Progenitor cell of endocrine pancreas (in vitro differentiated cells): ENCODE measurements around the gene NPB. TPM values are rescaled to one million over a fixed set of nuclear protein-coding genes. Genes with fewer than 3 reads are reported as not detected.

ENCODE experiments used
- DNase-seq: peaks from one replicate; pipeline ENCODE4 v3.0.0; 2021; ENCODE audit warnings: low spot score; ENCODE audit not compliant: unreplicated experiment
- H3K27ac Mint-ChIP-seq: 2 replicates; pipeline ENCODE4 v1.8.0; 2021; ENCODE audit warnings: mild to moderate bottlenecking, moderate library complexity, mixed read lengths
- H3K27me3 Mint-ChIP-seq: 2 replicates; pipeline ENCODE4 v1.8.0; 2021; ENCODE audit warnings: mixed read lengths
- H3K36me3 Mint-ChIP-seq: 2 replicates; pipeline ENCODE4 v1.8.0; 2022; ENCODE audit warnings: mixed read lengths; ENCODE audit not compliant: insufficient read depth
- H3K4me1 Mint-ChIP-seq: 2 replicates; pipeline ENCODE4 v1.8.0; 2021; ENCODE audit warnings: low read depth, mixed read lengths
- H3K4me3 Mint-ChIP-seq: 2 replicates; pipeline ENCODE4 v1.8.0; 2021; ENCODE audit warnings: low read depth, mild to moderate bottlenecking, moderate library complexity, mixed read lengths
- H3K9me3 Mint-ChIP-seq: 2 replicates; pipeline ENCODE4 v1.8.0; 2021; ENCODE audit warnings: low read depth, mixed read lengths
- CTCF ChIP-seq: fragments of 200-600 bp; sonication (generic); IDR thresholded peaks from one replicate; pipeline ENCODE4 v1.5.0; 2021; ENCODE audit warnings: antibody characterized with exemption, mild to moderate bottlenecking; ENCODE audit not compliant: unreplicated experiment
- long read RNA-seq: library from polyadenylated mRNA; unstranded; transcript quantifications from one replicate; pipeline ENCODE4 v2.0.0, GENCODE V29; 2020
- total RNA-seq: library from RNA; stranded (reverse); gene quantifications from 2 replicates; pipeline ENCODE4 v1.2.1, GENCODE V29; 2021

Gene NPB
- total RNA-seq = 0.78 and 1.7 TPM in 2 replicates
- long read RNA-seq = 0 reads

- no peaks in the 10 kb centered on the region for H3K9me3 Mint-ChIP-seq
- H3K36me3 Mint-ChIP-seq = peaks cover 16% of the 10 kb centered on the region
- DNase-seq = no peak
- H3K4me3 Mint-ChIP-seq = no peak within 1 kb of the TSS
- H3K27me3 Mint-ChIP-seq = peaks cover 9% of the 10 kb centered on the region
- H3K4me1 Mint-ChIP-seq = no peaks in the 10 kb centered on the region
- no peak for TF ChIP-seq CTCF
- H3K27ac Mint-ChIP-seq = no peak within 1 kb of the TSS
Observed at GRCh38 chr17:81902023-81902652, at the start of gene NPB. NPB (plus strand) TSS chr17:81902238; CDS start chr17:81902278, 40 bp downstream.

DNA sequence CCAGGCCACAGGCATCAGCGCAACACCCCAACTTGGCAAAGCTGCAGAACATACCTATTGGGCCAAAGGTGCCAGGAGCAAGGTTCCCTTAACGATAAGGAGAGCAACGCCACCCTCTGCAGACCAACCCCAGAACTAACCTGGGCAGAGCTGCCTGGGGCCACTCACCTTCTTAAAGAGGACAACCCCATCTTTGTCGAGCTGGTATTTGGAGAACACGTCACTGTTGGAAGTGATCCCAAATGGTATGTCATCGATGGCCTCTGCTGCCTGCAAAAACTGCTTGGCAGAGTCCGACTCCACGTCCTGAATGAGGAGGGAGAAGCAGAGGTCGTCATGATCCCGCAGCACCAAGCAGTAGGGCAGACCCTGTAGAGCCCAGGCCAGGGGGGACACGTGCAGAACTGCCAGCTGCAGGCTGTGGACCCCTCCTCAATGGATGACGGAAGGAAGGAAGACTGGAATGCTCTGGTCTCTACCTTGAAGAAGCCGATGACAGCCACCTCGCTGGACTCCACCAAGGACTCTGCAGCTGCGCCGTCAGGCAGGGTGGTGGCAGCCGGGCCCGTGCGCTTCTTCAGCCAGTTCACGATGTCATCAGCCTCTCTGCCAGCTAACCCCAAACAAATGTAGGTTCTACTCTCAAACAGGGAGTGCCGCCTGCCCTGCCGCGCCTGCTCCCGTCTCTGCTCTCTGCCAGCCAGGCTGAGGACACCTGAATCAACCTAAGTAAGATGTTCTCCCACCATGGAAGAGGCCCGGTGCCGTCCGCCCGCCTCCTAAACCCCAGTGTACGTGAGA, 46.9 kb upstream of the NPB start:
- H3K27ac Mint-ChIP-seq = peak overlapping the region; percentile 45
- no peaks in the 10 kb centered on the region for H3K9me3 Mint-ChIP-seq
- peaks cover 15% of the 10 kb centered on the region for H3K36me3 Mint-ChIP-seq
- H3K27me3 Mint-ChIP-seq = no peaks in the 10 kb centered on the region
- H3K4me3 Mint-ChIP-seq = no peak overlapping the region
- TF ChIP-seq CTCF = no peak
- DNase-seq = no peak
- H3K4me1 Mint-ChIP-seq = peaks cover 15% of the 10 kb centered on the region

DNA sequence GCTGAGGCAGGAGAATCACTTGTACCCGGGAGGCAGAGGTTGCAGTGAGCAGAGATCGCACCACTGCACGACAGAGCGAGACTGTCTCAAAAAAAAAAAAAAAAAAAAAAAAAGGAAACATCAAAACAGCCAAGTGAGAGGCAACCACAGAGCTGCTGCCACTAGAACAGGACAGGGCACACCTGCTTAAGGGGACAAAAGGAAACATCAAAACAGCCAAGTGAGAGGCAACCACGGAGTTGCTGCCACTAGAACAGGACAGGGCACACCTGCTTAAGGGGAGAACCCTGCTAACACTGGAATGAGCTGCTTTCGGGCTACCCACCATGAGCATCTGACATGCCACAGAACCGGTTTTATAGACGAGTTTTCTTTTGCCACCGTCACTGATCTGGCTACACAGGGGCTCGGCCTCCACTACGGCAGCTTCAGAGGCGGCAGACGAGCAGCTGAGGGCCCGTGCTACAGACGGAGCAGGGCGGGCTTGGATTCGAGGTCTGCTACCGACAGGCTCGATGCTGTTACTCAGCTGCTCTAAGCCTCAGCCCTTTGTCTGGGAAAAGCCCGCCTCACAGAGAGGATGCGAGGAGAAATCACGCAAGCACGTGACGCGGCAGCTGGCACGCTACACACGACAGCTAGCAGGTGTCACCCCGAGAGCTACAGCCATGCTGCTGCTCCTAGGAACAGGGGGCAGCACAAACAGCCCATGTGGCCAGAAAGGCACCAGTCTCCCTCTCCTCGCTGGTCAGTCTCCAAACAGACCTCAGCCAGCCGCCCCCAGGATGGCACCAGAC, 43.7 kb upstream of the NPB start:
- H3K9me3 Mint-ChIP-seq = no peaks in the 10 kb centered on the region
- H3K27ac Mint-ChIP-seq = peak overlapping the region; percentile 71
- no peaks in the 10 kb centered on the region for H3K27me3 Mint-ChIP-seq
- DNase-seq = no peak
- H3K4me3 Mint-ChIP-seq = peak overlapping the region; percentile 88
- peaks cover 9% of the 10 kb centered on the region for H3K36me3 Mint-ChIP-seq
- no peak for TF ChIP-seq CTCF
- peaks cover 25% of the 10 kb centered on the region for H3K4me1 Mint-ChIP-seq

DNA sequence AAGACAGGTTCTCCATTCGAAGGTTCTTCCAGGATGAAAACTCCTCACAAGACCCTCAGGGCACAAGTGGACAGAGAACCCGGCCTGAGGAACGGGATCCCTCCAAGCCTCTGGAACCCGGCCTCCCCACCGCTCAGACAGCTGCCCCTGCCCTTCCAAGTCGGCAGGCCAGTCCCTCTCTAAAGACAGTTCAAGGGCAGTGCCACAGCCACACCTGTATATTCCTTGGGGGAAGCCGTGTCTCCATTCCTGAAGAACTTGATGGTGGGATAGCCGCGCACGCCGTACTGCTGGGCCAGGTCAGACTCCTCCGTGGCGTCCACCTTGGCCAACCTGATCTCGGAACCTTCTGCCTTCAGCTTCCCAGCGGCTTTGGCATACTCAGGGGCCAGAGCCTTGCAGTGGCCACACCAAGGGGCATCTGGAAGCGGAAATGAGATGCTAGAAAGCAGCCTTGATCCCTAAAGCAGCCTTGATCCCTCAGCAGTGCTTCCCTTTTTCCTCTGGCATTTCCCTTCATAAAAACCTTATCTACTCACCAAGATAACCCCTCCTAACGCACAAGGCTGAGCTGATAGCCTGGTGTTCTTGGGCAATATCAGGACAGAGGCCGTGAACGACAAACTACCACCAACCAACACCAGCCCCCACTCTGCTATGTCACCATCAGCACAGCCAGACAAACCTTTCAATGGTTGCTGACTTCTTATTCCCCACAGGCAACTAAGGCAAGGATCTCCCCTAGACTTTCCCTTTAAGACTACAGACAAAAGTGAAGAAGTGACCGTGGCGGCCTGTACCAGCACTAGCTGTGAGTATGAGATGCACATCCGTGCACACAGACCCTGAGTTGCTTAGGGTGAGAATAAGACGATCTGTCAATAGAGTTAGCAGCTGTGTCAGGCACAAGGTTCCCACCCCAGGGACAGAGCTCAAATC, 42.8 kb upstream of the NPB start:
- Mint-ChIP-seq H3K27ac (peak overlapping the region; percentile 85), H3K4me1 (peaks cover 27% of the 10 kb centered on the region), H3K4me3 (peak overlapping the region; percentile 88), H3K36me3 (peaks cover 7% of the 10 kb centered on the region), H3K9me3 (no peaks in the 10 kb centered on the region), H3K27me3 (no peaks in the 10 kb centered on the region)
- no peak for TF ChIP-seq CTCF
- DNase-seq = no peak
